ENCODE results near the gene SCN8A.
"Not testable (repeated sequence)": the region's sequence is repeated elsewhere in the genome, so short reads cannot be mapped to it uniquely, and the experiment has no call there.

Gene SCN8A

GRCh38 chr12:51591016-51591901 is at the start of gene SCN8A:
Gene SCN8A, plus strand, starts transcription at chr12:51591233. Its CDS starts 71,585 bp downstream, at chr12:51662818.
- peak within 1 kb of the TSS; percentile 71 for H3K4me3 ChIP-seq (ENCODE audit: low read length)
- peak; percentile 8 for DNase-seq (ENCODE audit: low read depth)
- TF ChIP-seq CTCF (conservative IDR thresholded peaks at IDR 0.05; ENCODE audit: low read depth, low read length), result no peak

- no peak overlapping the region for H3K4me3 ChIP-seq (ENCODE audit: low read length)
- no peak for TF ChIP-seq CTCF (conservative IDR thresholded peaks at IDR 0.05; ENCODE audit: low read depth, low read length)
- no peak for DNase-seq (ENCODE audit: low read depth)
These were observed 44.9 kb upstream of the SCN8A start for GRCh38 chr12:51546097-51546496.

- H3K4me3 ChIP-seq (ENCODE audit: low read length), result no peak overlapping the region
- no peak for TF ChIP-seq CTCF (conservative IDR thresholded peaks at IDR 0.05; ENCODE audit: low read depth, low read length)
- DNase-seq (ENCODE audit: low read depth), result no peak
These were observed 43.4 kb upstream of the SCN8A start for GRCh38 chr12:51547606-51548005.

- no peak for DNase-seq (ENCODE audit: low read depth)
- H3K4me3 ChIP-seq (ENCODE audit: low read length), result no peak overlapping the region
- TF ChIP-seq CTCF (conservative IDR thresholded peaks at IDR 0.05; ENCODE audit: low read depth, low read length), result no peak
These were observed 42.8 kb upstream of the SCN8A start for GRCh38 chr12:51548241-51548640.

- DNase-seq (ENCODE audit: low read depth), result no peak
- H3K4me3 ChIP-seq (ENCODE audit: low read length), result no peak overlapping the region
- no peak for TF ChIP-seq CTCF (conservative IDR thresholded peaks at IDR 0.05; ENCODE audit: low read depth, low read length)
These were observed 41.4 kb upstream of the SCN8A start for GRCh38 chr12:51549637-51550036.

- not testable (repeated sequence) for H3K4me3 ChIP-seq (ENCODE audit: low read length); DNase-seq (ENCODE audit: low read depth)
These were observed 22.6 kb upstream of the SCN8A start for GRCh38 chr12:51568271-51569032.

GRCh38 chr12:51579321-51579850 is 11.6 kb upstream of the SCN8A start:
- no peak for DNase-seq (ENCODE audit: low read depth)
- no peak overlapping the region for H3K4me3 ChIP-seq (ENCODE audit: low read length)
- TF ChIP-seq CTCF (conservative IDR thresholded peaks at IDR 0.05; ENCODE audit: low read depth, low read length), result no peak

Measured in retinal pigment epithelial cell (primary cell).